A549 (cell line): ENCODE data around the gene WNT5B. TPM values are rescaled to one million over a fixed set of nuclear protein-coding genes. Genes with fewer than 3 reads are reported as not detected.

Experiments
- ATAC-seq, 2 experiments: fragments of 200-7000 bp in 1 of 2; fragments of >200 bp in 1 of 2; cut with Nextera tagmentation in 1 of 2; cut with Tn5 transposase in 1 of 2; 3 replicates each; pipeline versions ENCODE4 v1.8.0 to v1.9.1; 2018 to 2020; ENCODE audit warnings: mild to moderate bottlenecking in 1 of 2, moderate library complexity in 1 of 2
- CTCF ChIA-PET: fragments of 300-600 bp; sonication (Branson Sonifier 250); formaldehyde crosslinking; extraction: SDS; loops from one replicate; lab custom pipeline; 2021; ENCODE audit warnings: antibody characterized with exemption, inconsistent platforms; lab: Yijun Ruan, JAX
- POLR2A ChIA-PET: fragments of 350-600 bp; formaldehyde crosslinking; extraction: SDS; loops from one replicate; lab custom pipeline; 2021; ENCODE audit warnings: antibody characterized with exemption, inconsistent platforms; lab: Yijun Ruan, JAX
- DNase-seq, 2 experiments: peaks; one replicate each; pipeline versions ENCODE4 v3.0.0 to v3.0.0-alpha.2; 2011 to 2016; ENCODE audit warnings: low read depth in 1 of 2, low spot score in 1 of 2
- FAIRE-seq: peaks from 2 replicates; lab custom pipeline; 2011; peaks lifted over from hg19 to GRCh38; lab: Jason Lieb, UNC
- H3K27ac ChIP-seq, 2 experiments: fragments of >200 bp; sonication (Bioruptor Twin); formaldehyde crosslinking; 3 replicates each; pipeline ENCODE4 v1.5.1; 2016 to 2017
- H3K4me1 ChIP-seq: fragments of >200 bp; sonication (Bioruptor Twin); formaldehyde crosslinking; 3 replicates; pipeline ENCODE4 v1.6.1; 2016
- H3K4me2 ChIP-seq: fragments of >200 bp; sonication (Bioruptor Twin); formaldehyde crosslinking; 3 replicates; pipeline ENCODE4 v1.6.1; 2016
- H3K4me3 ChIP-seq: fragments of >200 bp; sonication (Bioruptor Twin); formaldehyde crosslinking; 3 replicates; pipeline ENCODE4 v1.5.1; 2016
- H3K9me3 ChIP-seq: fragments of >200 bp; sonication (Bioruptor Twin); formaldehyde crosslinking; 3 replicates; pipeline ENCODE4 v1.6.1; 2016
- ATOH8 ChIP-seq: fragments of 250-450 bp; sonication (Bioruptor Pico); IDR thresholded peaks from 2 replicates; pipeline ENCODE4 v1.5.0; 2020; ENCODE audit warnings: low read depth, mild to moderate bottlenecking, moderate library complexity
- BHLHE40 ChIP-seq: IDR thresholded peaks from 2 replicates; pipeline ENCODE4 v1.6.1; 2012; ENCODE audit warnings: low read depth, low read length, inconsistent platforms
- CBX2 ChIP-seq: fragments of 200-600 bp; sonication (generic); IDR thresholded peaks from 2 replicates; pipeline ENCODE4 v1.6.1; 2016; ENCODE audit warnings: low read depth, mild to moderate bottlenecking, borderline replicate concordance
- CTCF ChIP-seq: fragments of >200 bp; sonication (Bioruptor Twin); formaldehyde crosslinking; IDR thresholded peaks from 3 replicates; pipeline ENCODE4 v1.5.1; 2016
- E2F6 ChIP-seq: IDR thresholded peaks from 2 replicates; pipeline ENCODE4 v1.6.1; 2012; ENCODE audit warnings: low read depth, borderline replicate concordance
- EHF ChIP-seq: fragments of 250-450 bp; sonication (Bioruptor Pico); IDR thresholded peaks from 2 replicates; pipeline ENCODE4 v1.5.0; 2020; ENCODE audit warnings: mild to moderate bottlenecking
- EP300 ChIP-seq, 2 experiments: fragments of >200 bp; sonication (Bioruptor Twin); formaldehyde crosslinking; IDR thresholded peaks; 2 replicates in 1 of 2; 3 replicates in 1 of 2; pipeline ENCODE4 v1.6.1; 2016 to 2017
- FOSB ChIP-seq: fragments of 250-450 bp; sonication (Bioruptor Pico); IDR thresholded peaks from 2 replicates; pipeline ENCODE4 v1.5.0; 2020; ENCODE audit warnings: mild to moderate bottlenecking, moderate library complexity
- FOSL2 ChIP-seq, 2 experiments: fragments of 450-650 bp in 1 of 2; fragments of >200 bp in 1 of 2; sonication (Bioruptor Twin) in 1 of 2; formaldehyde crosslinking; IDR thresholded peaks; 2 replicates each; pipeline versions ENCODE4 v1.5.0 to v1.6.1; 2016 to 2020; ENCODE audit warnings: mild to moderate bottlenecking in 1 of 2, moderate library complexity in 1 of 2
- HDAC2 ChIP-seq: fragments of 200-600 bp; sonication (generic); IDR thresholded peaks from 2 replicates; pipeline ENCODE4 v1.6.1; 2016
- HOXB13 ChIP-seq: fragments of 250-450 bp; sonication (Bioruptor Pico); IDR thresholded peaks from 2 replicates; pipeline ENCODE4 v1.5.0; 2020; ENCODE audit warnings: low read depth, mild to moderate bottlenecking, moderate library complexity
- JUN ChIP-seq, 2 experiments: fragments of >200 bp; sonication (Bioruptor Twin); formaldehyde crosslinking; IDR thresholded peaks; 2 replicates in 1 of 2; 3 replicates in 1 of 2; pipeline ENCODE4 v1.6.1; 2016 to 2017
- JUNB ChIP-seq: fragments of >200 bp; sonication (Bioruptor Twin); formaldehyde crosslinking; IDR thresholded peaks from 2 replicates; pipeline ENCODE4 v1.6.1; 2016
- KDM1A ChIP-seq: fragments of 200-600 bp; sonication (generic); IDR thresholded peaks from 2 replicates; pipeline ENCODE4 v1.6.1; 2016; ENCODE audit warnings: low read depth, mild to moderate bottlenecking
- KDM5A ChIP-seq: fragments of 200-600 bp; sonication (generic); IDR thresholded peaks from 2 replicates; pipeline ENCODE4 v1.6.1; 2016; ENCODE audit warnings: antibody characterized with exemption, mild to moderate bottlenecking
- MAZ ChIP-seq: fragments of 150-350 bp; IDR thresholded peaks from 2 replicates; pipeline ENCODE4 v1.6.1; 2014; ENCODE audit warnings: antibody characterized with exemption, low read depth, low read length, borderline replicate concordance
- NFE2L2 ChIP-seq: fragments of 150-350 bp; conservative IDR thresholded peaks from 2 replicates; pipeline ENCODE4 v1.6.1; 2014; ENCODE audit warnings: low read length
- NR3C1 ChIP-seq: fragments of >200 bp; sonication (Bioruptor Twin); formaldehyde crosslinking; IDR thresholded peaks from 3 replicates; pipeline ENCODE4 v1.6.1; 2017
- PBX3 ChIP-seq: IDR thresholded peaks from 2 replicates; pipeline ENCODE4 v1.6.1; 2012
- RFX5 ChIP-seq: fragments of 450-650 bp; IDR thresholded peaks from 2 replicates; pipeline ENCODE4 v1.7.1; 2014; ENCODE audit warnings: antibody characterized with exemption, mild to moderate bottlenecking, moderate library complexity
- SMC3 ChIP-seq: fragments of >200 bp; sonication (Bioruptor Twin); formaldehyde crosslinking; IDR thresholded peaks from 3 replicates; pipeline ENCODE4 v1.6.1; 2018; ENCODE audit warnings: inconsistent platforms
- TP53 ChIP-seq: fragments of 250-450 bp; sonication (Bioruptor Pico); IDR thresholded peaks from 2 replicates; pipeline ENCODE4 v1.5.0; 2021; ENCODE audit warnings: mild to moderate bottlenecking, moderate library complexity
- ZC3H11A ChIP-seq: fragments of 450-650 bp; IDR thresholded peaks from 2 replicates; pipeline ENCODE4 v1.6.1; 2014; ENCODE audit warnings: antibody characterized with exemption, mild to moderate bottlenecking
- ZFP36 ChIP-seq: fragments of 450-650 bp; IDR thresholded peaks from 2 replicates; pipeline ENCODE4 v1.6.1; 2014; ENCODE audit warnings: borderline replicate concordance; ENCODE audit not compliant: partially characterized antibody
- ZNF302 ChIP-seq: fragments of 250-450 bp; sonication (Bioruptor Pico); IDR thresholded peaks from 2 replicates; pipeline ENCODE4 v1.9.0; 2021; ENCODE audit warnings: inconsistent platforms, mild to moderate bottlenecking, moderate library complexity
- WGBS: methylation state at CpG from one replicate; pipeline ENCODE4 v1.1.6; 2017; ENCODE audit errors: missing lambda C conversion rate; 5-methylcytosine and 5-hydroxymethylcytosine counted together
- polyA plus RNA-seq, 4 experiments: library from polyadenylated mRNA; depleted of rRNA in 3 of 4; stranded (reverse); fragments of >200 nt; fragmentation: RNase III in 1 of 4; extraction: RNeasy Plus Mini Kit Qiagen cat#74134 plus additional on column Dnase treatment in 1 of 4; gene quantifications; 2 replicates in 3 of 4; 3 replicates in 1 of 4; pipeline ENCODE4 v1.2.3, GENCODE V29; 2011 to 2017

WNT5B gene
- polyA plus RNA-seq, 2 of the 4 experiments (the other 2 are of a cell fraction) = 1.3 to 1.6 TPM

GRCh38 chr12:1670358-1671268 is 41.6 kb downstream of the WNT5B start (continued):
- TF ChIP-seq FOSL2 (IDR thresholded peaks at IDR 0.05) (no peak), FOSL2 (CRISPR knock-in tag; IDR thresholded peaks at IDR 0.05) (no peak), HDAC2 (no peak), TP53 (CRISPR knock-in tag) (no peak), NFE2L2 (no peak)

- ATAC-seq (no peak), FAIRE-seq (no peak), DNase-seq (no peak)
- Histone ChIP-seq H3K4me3 (no peak overlapping the region), H3K4me2 (no peak overlapping the region), H3K4me1 (no peaks in the 10 kb centered on the region), H3K9me3 (no peaks in the 10 kb centered on the region), H3K27ac (no peak overlapping the region)
- ChIA-PET POLR2A (no interaction called here), CTCF (interaction anchor here (3.6 kb wide), 1 partner anchor 115 kb away, joined by 17 read pairs; no protein-coding TSS in a partner anchor)
- WGBS = 75% methylated on average over 3 of the region's 3 CpGs
- no peak for TF ChIP-seq E2F6
- no peak for TF ChIP-seq ZC3H11A
- TF ChIP-seq FOSB (CRISPR knock-in tag) = no peak
- no peak for TF ChIP-seq EP300 (IDR thresholded peaks at IDR 0.05)
- no peak for TF ChIP-seq KDM1A
- TF ChIP-seq RFX5 = no peak
- TF ChIP-seq SMC3 = no peak
- no peak for TF ChIP-seq HDAC2
- no peak for TF ChIP-seq TP53 (CRISPR knock-in tag)
- TF ChIP-seq PBX3 = no peak
- TF ChIP-seq CBX2 = no peak
- no peak for TF ChIP-seq NR3C1
- no peak for TF ChIP-seq HOXB13
Measured at GRCh38 chr12:1676043-1676442, 47.0 kb downstream of the WNT5B start.

- Histone ChIP-seq H3K9me3 (no peaks in the 10 kb centered on the region), H3K4me3 (no peak overlapping the region), H3K4me2 (no peak overlapping the region)
- ATAC-seq = no peak
- CTCF ChIA-PET = interaction anchor here (0.9 to 2.7 kb wide), 6 partner anchors 14 to 259 kb away, joined by 3 to 15 read pairs (median 9); no protein-coding TSS in a partner anchor
- WGBS = 65% methylated on average over 7 of the region's 7 CpGs
- no peak for DNase-seq
- FAIRE-seq = no peak
- TF ChIP-seq JUNB (no peak), ATOH8 (no peak), JUN (IDR thresholded peaks at IDR 0.05) (no peak), MAZ (no peak), ZNF302 (no peak), ZFP36 (no peak), CTCF (no peak), KDM5A (no peak), EHF (no peak), ZC3H11A (no peak), FOSL2 (IDR thresholded peaks at IDR 0.05) (no peak), FOSL2 (CRISPR knock-in tag; IDR thresholded peaks at IDR 0.05) (no peak), FOSB (CRISPR knock-in tag) (no peak), BHLHE40 (no peak)
- TF ChIP-seq, all 56 proteins: peak for 0
- POLR2A ChIA-PET = interaction anchor here (1.6 kb wide), 1 partner anchor 10 kb away, joined by 7 read pairs; the partner anchor contains the start of gene ADIPOR2
- no peaks in the 10 kb centered on the region for H3K4me1 ChIP-seq
- no peak overlapping the region for H3K27ac ChIP-seq
Measured at GRCh38 chr12:1680804-1681492, 51.9 kb downstream of the WNT5B start.
